Left renal pelvis (tissue), 4 donors: ENCODE results near the gene MAP3K19. TPM values are rescaled to one million over a fixed set of nuclear protein-coding genes. Genes with fewer than 3 reads are reported as not detected.
A peak's percentile ranks its signal among the peaks of the same experiment; 100 is the strongest.
"Not testable (repeated sequence)": the region's sequence is repeated elsewhere in the genome, so short reads cannot be mapped to it uniquely, and the experiment has no call there.

Source experiments
- DNase-seq, 4 donors: peaks; one replicate each; pipeline ENCODE4 v3.0.0-alpha.2; 2013; ENCODE audit warnings: low read depth in 4 of 4, low spot score in 3 of 4
- polyA plus RNA-seq, 4 donors: library from polyadenylated mRNA; unstranded; fragments of 120-200 nt; gene quantifications; one replicate each; pipeline ENCODE4 v1.2.1, GENCODE V29; 2013; ENCODE audit not compliant: insufficient read length in 4 of 4

MAP3K19 gene
- polyA plus RNA-seq, 4 donors, result 0.20 to 0.63 (median 0.49) TPM; not detected in 1

DNA sequence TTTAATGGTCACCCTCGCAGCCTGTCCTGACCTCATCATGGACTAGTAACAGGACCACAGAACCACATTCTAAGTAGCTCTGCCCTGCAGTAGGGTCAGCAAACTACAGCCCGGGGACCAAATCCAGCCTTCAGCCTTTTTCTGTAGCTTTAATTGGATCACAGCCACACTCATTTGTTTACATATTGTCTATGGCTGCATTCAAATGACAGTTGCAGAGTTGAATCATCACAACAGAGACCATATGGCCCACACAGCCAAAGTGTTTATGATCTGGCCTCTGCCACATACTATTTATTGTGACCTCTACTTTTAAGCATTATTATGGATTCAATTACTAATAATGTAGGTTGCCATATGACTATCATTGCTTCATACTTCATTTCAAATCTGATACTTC, 47.7 kb downstream of the MAP3K19 start:
- DNase-seq, result no peak

DNA sequence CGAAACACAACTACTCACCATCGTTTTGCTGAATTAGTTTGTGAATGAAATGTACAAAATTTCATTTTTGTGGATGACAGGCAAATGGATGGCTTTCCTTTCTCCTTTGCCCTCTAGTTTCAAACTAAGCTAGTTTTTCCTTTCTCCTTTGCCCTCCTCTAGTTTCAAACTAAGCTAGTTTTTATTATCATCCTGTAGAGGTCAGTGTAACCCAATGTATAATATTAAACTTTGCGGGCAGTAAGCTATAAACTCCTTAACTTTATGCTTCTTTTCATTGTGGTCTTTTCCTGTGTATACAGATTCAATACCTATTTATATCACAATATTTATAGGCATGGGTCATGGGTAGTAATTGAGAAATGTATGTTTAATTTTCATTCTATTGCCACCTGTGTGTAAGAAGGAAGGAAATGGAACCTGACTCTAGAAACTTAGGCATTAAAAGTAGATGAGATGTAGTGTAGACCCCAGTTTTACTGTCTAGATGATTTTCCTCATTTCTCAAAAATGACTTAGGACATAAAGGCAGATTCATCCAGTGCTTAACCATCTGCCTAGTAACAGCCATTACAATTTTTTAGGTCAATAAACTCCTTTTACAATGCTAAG, 58.1 kb downstream of the MAP3K19 start:
- peak in 1 of 4 donors; percentile 30 for DNase-seq

DNA sequence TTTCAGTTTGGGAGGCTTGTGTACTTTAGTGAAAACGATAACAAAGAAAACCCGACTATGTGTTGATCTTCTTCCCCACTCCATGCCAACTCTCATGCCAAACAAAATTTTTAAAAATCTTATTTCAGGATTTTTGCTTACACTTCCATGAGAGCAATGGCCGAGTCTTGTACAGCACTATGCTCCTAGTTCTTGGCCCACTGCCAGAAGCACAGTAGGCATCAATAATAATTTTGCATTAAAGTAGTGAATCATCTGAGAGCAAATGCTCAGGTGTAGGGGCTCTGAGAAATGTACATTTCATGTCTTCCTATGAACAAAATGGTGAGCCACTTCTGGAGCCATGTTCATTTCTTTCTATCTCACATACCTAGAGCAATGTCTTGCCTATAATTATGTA, 62.2 kb downstream of the MAP3K19 start:
- no peak for DNase-seq

DNA sequence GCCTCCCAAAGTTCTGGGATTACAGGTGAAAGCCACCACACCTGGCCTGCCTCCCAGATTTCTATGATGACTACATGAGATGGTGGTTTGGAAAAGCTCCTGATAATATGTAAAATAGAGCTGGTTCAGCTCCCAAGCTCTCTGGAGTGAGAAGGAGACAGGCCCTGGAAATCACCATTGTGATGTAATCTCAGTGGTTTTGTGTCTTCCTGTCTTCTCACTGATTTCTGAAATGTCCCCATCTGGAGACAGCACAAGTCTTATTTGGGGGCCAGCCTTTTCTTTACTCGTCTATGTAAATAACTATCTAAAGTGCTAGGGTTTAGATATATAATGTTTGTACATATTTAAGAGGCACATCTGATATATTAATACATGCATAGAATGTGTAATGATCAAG, 64.6 kb downstream of the MAP3K19 start:
- no peak for DNase-seq

DNA sequence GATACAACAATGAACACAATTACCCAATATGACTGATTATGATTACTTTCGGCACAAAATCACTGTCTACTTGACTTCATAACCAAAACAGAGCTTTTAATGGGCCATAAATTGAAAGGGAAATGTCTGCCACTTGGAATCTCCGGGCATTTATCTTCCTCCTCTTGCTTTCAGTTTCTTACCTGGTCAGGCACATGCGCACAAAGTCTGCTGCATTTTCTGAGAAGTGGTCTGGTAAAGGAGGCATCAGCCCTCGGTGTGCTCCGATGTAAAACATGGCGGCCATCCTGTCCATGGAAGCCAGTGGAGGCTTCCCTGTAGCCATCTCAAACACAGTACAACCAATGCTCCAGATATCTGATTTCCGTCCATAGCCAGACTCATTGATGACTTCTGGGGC, 66.6 kb downstream of the MAP3K19 start:
- DNase-seq, result no peak

DNA sequence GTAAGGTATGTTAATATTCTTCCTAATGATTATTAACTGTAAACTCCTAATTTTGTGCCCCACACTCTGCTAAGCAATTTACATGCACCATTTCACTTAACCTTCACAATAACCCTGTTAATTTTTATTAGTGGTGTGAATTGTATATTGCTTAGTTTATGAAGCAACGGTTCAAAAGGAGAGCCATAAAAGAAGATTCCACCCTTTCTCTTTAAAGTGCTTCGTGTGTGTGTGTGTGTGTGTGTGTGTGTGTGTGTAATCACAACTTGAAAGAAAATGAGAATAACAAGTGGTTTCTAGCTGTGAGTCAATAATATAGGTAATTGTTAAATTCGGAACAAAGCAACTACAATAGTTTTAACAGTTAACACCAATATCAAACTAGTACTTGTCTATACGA, 68.0 kb downstream of the MAP3K19 start:
- DNase-seq, result no peak

DNA sequence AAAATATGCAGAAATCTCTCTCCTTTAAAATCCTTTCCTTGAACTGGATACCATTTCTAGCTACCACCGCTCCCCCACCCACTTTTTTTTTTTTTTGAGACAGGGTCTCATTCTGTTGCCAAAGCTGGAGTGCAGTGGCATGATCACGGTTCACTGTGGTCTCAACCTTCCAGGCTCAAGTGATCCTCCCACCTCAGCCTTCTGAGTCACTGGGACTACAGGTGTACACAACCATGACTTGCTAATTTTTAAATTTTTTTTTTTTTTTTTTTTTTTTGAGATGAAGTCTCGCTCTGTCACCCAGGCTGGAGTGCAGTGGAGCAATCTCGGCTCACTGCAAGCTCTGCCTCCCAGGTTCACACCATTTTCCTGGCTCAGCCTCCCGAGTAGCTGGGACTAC, 70.1 kb downstream of the MAP3K19 start:
- not testable (repeated sequence) for DNase-seq

DNA sequence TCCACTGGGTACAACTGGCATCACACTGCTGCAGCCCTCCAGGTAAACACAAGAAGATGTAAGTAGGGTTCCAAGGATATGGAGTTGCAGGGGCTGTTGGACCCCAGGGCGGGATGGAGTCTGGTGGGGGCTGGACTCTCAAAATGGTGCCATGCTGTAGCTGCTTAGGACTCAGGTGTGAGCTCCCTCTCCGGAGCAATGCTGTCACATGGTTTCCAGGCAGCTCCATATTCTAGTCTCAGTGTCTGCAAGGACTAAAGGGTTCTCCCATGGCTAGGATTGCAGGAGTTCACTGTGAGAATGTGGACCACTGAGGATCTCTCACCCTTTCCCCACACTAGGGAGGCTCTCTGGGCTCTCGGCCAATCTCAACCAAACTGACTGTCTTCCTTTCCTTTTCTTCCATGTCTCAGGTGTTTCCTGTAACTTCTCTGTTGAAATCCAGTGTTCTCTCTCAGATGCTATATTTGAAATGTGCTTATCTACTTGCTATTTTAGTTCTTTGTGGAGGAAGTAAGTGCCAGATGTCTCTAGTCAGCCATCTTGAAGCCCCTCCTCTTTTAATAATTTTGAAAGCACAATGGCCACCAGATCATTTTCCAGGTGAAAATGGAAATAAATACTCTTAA, 71.1 kb downstream of the MAP3K19 start:
- DNase-seq, result no peak

DNA sequence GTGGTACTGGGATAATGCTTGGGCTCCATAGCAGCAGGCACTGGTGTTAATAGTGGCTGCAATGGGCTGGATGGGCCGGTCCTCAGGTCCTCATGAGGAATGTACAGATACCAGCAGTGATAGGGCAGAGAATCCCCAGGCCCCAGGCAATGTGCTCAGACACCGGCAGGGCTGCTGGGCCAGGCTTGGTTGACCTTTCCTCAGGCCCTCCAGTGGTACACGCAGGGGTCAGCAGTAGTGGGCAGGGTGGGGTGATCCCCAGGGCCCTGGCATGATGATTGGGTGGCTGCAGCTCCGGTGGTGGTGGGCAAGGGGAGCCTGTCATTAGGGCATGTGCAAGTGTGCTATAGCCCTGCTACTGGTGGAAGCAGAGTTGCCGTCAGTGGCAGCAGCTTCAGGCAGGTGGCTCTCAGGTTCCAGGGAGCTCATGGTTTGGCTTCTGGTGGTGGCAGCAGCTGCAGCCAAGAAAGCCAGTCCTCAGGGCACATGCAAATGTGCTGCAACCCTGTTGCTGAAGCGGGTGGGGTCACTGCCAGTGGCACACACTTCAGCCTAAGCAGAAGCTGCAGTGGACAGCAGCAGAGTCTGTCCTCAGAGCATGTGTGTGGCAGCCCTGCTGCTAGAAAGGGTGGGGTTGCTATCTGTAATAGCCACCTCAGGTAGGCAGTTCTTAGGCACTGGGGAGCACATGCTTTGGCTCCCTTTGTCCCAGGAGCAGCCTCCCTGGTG, 71.8 kb downstream of the MAP3K19 start:
- no peak for DNase-seq

DNA sequence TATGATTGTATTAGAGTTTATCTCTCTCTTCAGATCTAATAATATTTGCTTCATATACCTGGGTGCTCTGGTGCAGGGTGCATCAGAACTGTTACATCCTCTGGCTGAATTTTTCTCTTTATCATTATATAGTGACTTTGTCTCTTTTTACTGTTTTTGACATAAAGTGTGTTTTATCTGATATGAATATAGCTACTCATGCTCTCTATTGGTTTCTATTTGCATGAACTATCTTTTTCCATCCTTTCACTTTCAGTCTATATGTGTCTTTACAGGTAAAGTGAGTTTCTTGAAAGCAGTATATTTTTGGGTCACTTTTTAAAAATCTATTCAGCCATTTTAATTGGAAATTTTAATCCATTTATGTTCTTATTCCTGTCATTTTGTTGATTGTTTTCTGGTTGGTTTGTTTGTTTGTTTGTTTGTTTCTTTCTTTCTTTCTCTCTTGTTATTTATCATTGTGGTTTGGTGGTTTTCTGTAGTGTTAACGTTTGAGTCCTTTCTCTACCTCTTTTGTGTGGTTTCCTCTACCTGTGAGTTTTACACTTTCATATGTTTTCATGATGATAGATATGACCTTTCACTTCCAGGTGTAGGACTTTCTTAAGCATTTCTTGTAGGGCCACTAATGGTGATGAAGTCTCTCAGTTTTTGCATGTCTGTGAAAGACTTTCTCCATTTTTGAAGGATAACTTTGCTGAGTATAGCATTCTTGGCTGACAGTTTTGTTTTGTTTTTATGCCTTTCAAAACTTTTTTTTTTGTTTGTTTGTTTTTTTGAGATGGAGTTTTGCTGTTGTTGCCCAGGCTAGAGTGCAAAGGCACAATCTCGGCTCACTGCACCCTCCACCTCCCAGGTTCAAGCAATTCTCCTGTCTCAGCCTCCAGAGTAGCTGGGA, 73.8 kb downstream of the MAP3K19 start:
- no peak for DNase-seq

DNA sequence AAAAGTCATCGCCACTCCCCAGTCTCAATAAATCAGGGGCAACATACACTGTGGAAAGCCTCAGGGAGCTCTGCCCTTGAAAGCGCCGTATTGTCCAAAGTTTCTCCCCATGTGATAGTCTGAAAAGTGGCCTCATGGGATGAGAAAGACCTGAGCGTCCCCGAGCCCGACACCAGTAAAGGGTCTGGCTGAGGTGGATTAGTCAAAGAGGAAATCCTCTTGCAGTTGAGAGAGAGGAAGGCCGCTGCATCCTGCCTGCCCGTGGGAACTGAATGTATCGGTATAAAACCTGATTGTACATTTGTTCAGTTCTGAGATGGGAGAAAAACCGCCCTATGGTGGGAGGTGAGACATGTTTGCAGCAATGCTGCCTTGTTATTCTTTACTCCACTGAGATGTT, 80.1 kb downstream of the MAP3K19 start:
- not testable (repeated sequence) for DNase-seq

DNA sequence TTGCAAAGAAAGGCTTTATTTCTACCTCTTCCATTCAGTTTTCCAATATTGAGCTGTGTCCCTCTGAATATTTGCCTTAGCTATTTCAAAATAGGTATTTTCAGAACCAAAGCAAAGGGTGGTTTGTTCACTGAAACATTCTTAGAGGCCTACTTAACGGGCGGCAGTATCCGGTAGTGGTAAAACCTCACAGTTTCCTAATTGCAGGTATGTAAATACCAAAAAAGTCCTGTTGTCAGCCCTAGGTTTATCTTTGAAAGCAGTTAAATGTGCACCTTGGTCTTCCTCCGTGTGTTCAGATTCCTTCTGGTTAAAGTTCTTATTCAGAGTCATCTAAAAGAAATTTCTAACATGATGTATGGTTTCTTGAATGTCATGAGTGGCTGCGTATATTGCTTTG, 89.8 kb downstream of the MAP3K19 start:
- DNase-seq, result no peak

DNA sequence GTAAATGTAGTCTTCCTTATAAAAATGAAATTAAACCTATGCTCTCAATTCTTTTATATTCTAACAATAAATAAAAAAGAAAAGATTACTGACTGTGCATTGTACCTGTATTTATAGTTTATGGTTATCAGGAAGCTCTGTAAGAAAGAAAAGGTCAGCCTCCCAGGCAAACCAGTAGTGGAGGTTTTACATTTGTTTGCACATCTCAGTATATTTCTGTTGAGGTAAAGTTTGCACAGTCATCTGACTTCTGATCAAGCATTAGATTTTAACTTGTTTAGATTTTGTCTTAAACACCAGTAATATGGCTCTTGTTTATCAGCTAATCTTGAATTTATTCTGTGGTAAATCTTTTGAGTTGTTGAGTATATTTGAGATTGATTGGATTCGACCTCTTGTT, 91.5 kb downstream of the MAP3K19 start:
- no peak for DNase-seq

DNA sequence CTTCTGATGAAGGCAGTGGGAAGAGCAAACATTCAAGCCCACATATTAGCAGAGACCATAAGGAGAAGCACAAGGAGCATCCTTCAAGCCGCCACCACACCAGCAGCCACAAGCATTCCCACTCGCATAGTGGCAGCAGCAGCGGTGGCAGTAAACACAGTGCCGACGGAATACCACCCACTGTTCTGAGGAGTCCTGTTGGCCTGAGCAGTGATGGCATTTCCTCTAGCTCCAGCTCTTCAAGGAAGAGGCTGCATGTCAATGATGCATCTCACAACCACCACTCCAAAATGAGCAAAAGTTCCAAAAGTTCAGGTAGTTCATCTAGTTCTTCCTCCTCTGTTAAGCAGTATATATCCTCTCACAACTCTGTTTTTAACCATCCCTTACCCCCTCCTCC, 93.2 kb downstream of the MAP3K19 start:
- no peak for DNase-seq

DNA sequence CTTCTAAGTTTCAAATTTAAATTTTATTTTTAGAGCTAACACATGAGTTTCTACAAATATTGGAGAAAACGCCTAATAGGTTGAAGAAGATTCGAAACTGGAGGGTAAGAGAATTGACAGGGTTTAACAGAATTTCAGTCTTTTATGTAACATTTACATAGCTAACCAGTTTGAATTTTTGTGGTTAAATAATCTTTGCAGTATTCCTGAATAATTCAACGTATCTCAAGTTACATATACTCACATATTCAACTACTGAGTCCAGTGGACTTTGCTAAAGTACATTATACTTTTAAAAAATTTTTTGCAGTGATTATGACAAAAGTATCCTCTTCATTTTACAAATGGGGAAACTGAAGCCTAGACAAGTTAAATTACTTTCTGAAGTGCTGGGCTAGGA, 94.6 kb downstream of the MAP3K19 start:
- no peak for DNase-seq

DNA sequence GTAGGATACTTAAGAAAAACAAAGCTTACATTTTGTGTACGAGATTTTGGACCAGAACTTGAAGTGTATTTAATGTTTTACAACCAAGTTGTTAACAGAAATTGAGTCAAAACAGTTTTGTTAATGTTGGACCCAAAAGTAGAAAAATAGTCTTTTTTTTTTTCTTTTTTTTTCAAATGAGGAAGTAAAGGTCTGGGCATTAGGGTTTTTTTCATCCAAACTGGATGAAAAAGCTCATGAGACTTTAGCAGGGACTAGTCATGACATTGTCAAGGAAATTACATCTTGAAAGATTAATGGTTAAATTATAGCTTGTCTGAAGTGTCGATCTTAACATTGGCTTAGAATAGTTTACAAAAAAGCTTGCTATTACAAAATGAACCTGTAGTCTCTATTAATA, 96.4 kb downstream of the MAP3K19 start:
- DNase-seq, result no peak

DNA sequence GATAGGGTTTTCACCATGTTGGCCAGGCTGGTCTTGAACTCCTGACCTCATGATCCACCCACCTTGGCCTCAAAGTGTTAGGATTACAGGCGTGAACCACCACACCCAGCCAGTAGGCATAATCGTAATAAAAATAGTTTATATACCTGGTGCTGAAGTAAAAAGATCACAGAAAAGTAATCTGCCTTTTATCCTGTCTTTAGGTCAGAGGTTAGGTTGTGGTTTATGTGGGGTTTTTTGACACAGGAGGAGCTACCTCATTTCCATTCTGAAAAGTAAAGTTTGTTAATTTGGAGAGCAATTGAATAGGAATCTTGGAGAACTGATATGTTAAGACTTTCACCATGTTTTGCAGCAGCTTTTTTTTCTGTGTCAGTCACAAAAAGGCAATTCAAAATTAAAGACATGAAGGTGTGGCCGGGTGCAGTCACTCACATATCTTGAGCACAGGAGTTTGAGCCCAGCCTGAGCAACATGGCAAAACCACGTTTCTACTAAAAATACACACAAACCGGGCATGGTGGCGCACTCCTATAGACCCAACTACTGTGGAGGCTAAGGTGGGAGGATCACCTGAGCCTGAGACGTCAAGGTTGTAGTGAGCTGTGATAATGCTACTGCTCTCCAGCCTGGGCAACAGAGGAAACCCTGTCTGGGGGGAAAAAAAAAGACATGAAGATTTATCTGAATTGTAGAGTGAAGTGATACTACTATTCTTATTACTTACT, 97.1 kb downstream of the MAP3K19 start:
- DNase-seq, result no peak

DNA sequence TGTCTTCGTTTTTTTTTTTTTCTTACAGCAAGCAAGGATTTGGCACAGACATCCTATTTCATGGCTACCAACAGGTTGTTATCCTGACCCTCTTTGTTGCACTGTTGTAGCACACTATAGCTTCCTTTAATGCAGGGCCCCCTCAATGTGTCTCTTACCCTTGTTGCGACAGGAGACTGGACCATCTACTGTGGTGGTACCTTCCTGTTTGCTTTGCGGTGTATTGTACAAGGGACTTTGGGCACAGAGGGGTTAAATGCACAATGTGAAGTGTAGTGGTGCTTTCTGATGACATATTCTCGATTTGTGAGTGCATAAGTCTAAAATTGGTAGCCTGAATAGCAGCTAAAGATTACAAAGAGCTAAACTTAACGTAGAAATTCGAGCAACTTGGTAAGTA, 101.2 kb downstream of the MAP3K19 start:
- DNase-seq, result no peak

DNA sequence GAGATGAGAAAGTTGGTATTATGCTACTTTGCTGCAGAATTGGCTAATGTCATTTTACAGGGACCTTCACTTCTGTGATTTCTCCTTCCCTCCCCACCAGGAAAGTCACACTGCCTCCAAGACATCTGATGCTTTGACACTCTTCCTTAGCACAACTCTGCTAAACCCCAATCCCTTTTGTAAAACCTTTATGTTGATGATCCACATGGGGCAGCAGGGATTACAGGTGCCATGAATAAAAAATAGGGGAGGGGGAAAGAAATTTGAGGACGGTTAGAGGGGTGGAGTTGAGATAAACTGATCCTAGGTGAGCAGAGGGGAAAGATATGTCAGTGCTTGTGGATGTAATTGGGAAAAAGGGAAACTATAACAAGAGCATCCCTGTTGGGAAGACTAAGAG, 102.3 kb downstream of the MAP3K19 start:
- no peak for DNase-seq

DNA sequence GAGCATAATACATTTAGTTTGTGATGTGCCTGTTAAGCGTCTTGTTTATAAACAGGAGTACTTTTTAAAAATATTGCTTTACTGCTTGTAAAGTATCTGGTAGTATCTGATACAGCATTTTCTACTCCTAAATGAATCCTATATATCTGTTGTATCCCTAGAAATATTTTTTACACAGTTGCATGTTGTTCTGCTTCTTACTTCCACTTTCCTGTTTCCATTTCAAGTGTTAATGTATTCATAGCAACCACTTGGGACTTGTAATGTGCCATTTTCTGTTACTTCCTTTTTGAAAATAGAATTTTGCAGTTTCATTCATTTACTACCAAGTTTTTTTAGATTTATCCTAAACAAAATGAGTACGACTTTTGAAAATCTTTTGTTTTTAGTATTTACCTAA, 103.7 kb downstream of the MAP3K19 start:
- DNase-seq, result no peak
